GM18870 (cell line): ENCODE measurements around the gene GNA12.

Experiments
- ATAC-seq: cut with Tn5 transposase; IDR thresholded peaks from one replicate; pipeline ENCODE4 v1.9.1; 2021; ENCODE audit warnings: moderate library complexity; ENCODE audit not compliant: unreplicated experiment

Gene GNA12

GRCh38 chr7:2785071-2785500, 59.0 kb downstream of the GNA12 start:
- ATAC-seq = peak; percentile 94

DNA sequence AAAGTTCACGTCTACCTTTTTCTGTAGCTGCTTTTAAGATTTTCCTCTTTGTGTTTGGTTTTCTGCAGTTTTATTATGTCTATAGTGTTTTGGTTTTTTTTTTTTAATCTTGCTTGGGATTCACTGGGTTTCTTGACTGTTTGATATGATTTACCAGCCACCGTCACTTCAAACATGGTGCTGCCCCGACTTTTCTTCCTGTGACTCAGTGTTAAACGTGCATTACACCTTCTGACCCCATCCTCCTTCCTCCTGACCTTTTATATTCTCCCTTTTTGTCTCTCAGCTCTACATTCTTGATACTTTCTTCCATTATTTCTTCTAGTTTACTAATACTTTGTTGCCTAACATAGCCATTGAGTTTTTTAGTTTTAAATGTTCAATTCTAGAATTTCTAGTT, 61.5 kb downstream of the GNA12 start:
- ATAC-seq = no peak

DNA sequence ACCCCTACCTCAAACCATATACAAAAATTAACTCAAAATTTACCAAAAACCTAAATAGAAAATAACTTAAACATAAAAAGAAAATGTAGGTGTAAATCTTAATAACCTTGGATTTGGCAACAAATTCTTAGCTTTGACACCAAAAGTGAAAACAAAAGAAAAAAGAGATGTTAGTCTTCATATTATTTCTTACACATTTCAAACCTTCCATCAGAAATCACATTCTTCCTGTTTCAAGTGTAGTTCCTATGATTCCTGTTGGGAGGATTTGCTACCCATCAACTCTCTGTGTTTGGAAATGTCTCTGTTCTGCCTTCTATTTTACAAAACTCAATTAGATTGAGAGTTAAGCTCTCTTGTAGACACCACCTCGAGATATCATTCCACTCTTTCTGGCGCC, 62.0 kb downstream of the GNA12 start:
- ATAC-seq = no peak

- no peak for ATAC-seq
Observed at GRCh38 chr7:2781636-2782035, 62.5 kb downstream of the GNA12 start.

GRCh38 chr7:2779051-2779450, 65.1 kb downstream of the GNA12 start:
- ATAC-seq = no peak

DNA sequence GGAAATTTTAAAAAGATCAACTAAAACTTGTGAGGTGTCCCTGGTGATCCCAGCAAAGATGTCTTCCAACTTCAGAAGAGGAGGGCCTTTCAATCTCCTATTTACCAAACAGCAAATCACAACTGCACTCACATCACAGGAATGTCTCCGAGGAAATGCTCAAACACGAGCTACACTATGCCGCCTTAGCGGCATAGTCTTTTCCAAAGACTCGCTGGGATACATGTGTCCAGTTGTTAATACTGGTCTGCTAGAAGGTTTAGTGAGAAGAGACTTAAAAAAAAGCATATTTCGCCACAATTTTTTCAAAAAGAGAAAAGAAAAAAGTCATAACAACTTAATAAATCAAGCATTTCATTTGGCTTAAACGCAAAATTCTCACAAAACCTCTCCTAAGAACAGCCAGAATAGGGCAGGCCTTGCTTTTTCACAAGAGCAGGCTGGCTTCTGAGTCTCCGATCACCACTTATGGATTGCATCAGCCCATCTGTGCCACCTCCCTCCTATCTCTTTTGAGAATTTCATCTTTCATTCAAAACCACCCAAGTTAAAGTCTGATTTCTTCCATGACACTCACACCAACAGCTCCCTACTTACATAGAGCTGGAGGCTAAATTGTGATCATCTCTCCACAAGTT, 66.1 kb downstream of the GNA12 start:
- no peak for ATAC-seq

- ATAC-seq = no peak
Observed at GRCh38 chr7:2776401-2776800, 67.7 kb downstream of the GNA12 start.

- ATAC-seq = no peak
Observed at GRCh38 chr7:2775785-2776184, 68.3 kb downstream of the GNA12 start.

GRCh38 chr7:2775376-2775775, 68.7 kb downstream of the GNA12 start:
- no peak for ATAC-seq

GRCh38 chr7:2774935-2775334, 69.2 kb downstream of the GNA12 start:
- ATAC-seq = no peak

- ATAC-seq = no peak
Observed at GRCh38 chr7:2774280-2774679, 69.8 kb downstream of the GNA12 start.

DNA sequence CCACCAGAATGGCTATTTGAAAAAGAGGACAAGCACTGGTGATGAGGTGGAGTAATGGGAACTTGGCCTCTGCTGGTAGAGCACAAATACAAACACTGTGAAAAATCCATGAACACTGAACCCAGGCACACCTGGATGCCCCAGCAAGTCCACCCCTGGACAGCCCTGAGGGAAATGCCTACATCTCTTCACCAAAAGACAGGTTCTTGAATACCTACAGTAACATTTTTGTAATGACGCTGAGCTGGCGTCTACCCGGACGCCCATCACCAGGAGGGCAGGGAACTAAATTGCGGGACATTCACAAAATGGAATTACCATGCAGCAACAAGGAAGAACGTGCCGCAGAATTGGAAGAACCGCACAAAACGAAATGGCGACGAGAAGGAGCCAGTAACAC, 70.5 kb downstream of the GNA12 start:
- ATAC-seq = no peak

DNA sequence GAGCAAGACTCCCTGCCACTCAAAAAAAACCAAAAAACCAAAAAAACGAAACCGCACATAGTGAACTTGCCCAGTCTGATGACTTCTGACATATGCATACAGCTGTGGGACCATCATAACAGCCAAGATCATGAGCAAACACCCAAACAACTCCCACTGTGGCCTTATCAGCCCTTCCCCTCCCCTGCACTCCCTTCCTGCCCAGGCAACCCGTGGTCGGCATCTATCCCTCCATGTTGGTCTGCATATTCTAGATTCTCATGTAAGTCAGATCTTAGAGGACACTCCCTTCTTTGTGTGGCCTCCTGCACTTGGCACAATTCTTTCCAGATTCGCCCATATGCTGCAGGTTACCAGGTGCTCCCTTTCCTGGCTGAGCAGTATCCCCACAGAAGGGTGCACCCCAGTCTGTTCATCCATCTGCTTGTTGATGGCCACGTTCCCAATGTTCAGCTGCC, 72.8 kb downstream of the GNA12 start:
- ATAC-seq = no peak

GRCh38 chr7:2764621-2765020, 79.5 kb downstream of the GNA12 start:
- no peak for ATAC-seq

DNA sequence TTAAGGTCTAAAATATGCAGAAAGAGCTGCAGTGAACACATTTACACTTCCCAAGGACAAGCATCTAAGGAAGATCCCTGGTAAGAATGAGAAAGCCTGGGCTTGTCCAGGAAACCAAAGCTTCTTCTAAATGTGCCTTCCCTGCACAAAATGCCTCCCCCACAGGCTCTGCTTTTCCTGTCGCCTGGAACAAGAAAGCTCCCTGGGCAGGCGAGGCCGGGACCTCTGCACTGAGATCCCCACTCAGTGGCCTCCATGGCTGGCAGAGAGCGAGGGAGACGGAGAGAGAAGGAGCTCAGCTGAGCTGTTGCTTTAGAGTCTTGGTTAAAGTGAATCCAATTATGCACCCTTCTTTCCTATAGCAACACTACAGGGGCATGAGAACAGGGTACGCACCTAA, 80.5 kb downstream of the GNA12 start:
- no peak for ATAC-seq

DNA sequence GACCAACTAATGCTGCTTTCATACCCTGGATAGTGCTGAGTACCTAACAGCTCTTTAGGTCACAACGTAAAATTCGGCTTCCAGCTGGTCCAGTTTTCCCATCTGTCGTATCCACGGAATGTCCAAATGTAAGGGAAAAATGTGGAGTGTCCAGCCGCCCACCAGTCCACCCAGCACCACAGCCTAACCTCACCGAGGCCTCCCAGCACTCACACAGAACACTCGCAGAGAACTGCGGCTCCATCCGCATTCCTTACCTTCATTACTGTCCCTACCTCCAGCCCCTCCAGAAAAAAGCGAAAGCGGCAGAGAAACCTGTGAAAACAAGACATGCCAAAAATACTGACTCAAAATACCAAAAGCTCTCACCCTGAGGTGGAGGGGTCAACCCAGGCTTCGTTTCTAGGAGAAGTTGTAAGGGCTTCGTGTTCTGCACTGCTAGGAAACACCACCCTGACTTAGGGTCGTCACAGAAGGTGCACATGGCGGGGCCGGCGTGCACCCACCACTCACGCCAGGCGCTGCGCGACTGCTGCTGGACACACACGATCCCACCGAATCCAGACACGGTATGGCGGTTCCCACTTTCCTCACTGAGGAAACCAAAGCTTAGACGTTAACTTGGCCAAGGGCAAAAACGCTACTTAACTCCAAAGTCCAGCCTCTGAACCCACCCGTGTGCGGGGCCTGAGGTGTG, 82.2 kb downstream of the GNA12 start:
- no peak for ATAC-seq

GRCh38 chr7:2761131-2761624, 82.9 kb downstream of the GNA12 start:
- ATAC-seq = no peak

GRCh38 chr7:2760098-2760889, 83.8 kb downstream of the GNA12 start:
- ATAC-seq = no peak

GRCh38 chr7:2759736-2760097, 84.4 kb downstream of the GNA12 start:
- no peak for ATAC-seq

DNA sequence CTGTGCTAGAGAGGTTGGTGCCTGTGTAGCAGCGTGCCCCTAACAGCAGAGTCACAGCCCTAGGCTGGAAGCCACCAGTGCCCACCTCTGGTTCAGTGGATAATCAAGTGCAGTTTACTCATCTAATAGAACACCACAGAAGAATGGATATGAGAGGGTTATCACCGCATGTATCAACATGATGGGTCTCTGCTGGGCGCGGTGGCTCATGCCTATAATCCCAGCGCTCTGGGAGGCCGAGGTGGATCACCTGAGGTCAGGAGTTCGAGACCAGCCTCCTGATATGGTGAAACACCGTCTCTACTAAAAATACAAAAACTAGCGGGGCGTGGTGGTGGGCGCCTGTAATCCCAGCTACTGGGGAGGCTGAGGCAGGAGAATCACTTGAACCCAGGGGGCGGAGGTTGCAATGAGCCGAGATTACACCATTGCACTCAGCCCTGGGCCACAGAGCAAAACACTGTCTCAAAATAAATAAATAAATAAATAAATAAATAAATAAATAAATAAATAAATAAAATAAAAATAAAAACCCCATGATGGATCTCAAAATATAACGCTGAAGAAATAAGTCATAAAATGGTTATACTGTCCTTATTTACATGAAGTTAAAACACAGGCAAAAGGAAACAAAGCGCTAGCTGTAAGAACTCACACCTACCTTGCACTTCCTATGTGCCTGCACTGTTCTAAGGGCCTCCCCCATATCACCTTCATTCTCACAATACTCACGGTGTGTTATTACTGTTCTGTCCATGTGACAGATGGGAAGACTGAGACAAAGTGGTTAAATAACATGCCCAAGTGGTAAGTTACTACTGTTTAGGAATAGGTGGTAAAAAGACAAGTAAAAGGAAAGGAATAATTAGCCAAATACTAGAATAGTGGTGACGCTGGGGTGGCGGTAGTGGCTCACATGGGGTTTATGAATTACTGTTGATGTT, 85.2 kb downstream of the GNA12 start:
- ATAC-seq = no peak
